GM19351 (cell line): Measurements from ENCODE around the gene TMEM184B.
A peak's percentile ranks its signal among the peaks of the same experiment; 100 is the strongest.
"Not testable (repeated sequence)": the region's sequence is repeated elsewhere in the genome, so short reads cannot be mapped to it uniquely, and the experiment has no call there.

Source experiments
- ATAC-seq: cut with Tn5 transposase; IDR thresholded peaks from one replicate; pipeline ENCODE4 v1.9.1; 2021; ENCODE audit warnings: mild to moderate bottlenecking, moderate library complexity; ENCODE audit not compliant: unreplicated experiment

The TMEM184B gene

GRCh38 chr22:38184788-38185187 is 88.0 kb downstream of the TMEM184B start:
- ATAC-seq, result no peak

- peak; percentile 88 for ATAC-seq
Measured at GRCh38 chr22:38181453-38182200, 91.2 kb downstream of the TMEM184B start, which contains the start of gene PLA2G6. Gene PLA2G6 (minus strand): TSS chr22:38181830. CDS start chr22:38169426, 12,404 bp downstream.

GRCh38 chr22:38180841-38181452 is 91.9 kb downstream of the TMEM184B start:
- ATAC-seq, result no peak

GRCh38 chr22:38178605-38178937 is 94.2 kb downstream of the TMEM184B start:
- not testable (repeated sequence) for ATAC-seq

- ATAC-seq, result no peak
Measured at GRCh38 chr22:38177926-38178604, 94.7 kb downstream of the TMEM184B start.

GRCh38 chr22:38177571-38177925 is 95.3 kb downstream of the TMEM184B start:
- ATAC-seq, result not testable (repeated sequence)

GRCh38 chr22:38177044-38177443 is 95.8 kb downstream of the TMEM184B start:
- ATAC-seq, result no peak

- no peak for ATAC-seq
Measured at GRCh38 chr22:38176170-38176741, 96.6 kb downstream of the TMEM184B start.

- ATAC-seq, result no peak
Measured at GRCh38 chr22:38175206-38176118, 97.3 kb downstream of the TMEM184B start.

- ATAC-seq, result no peak
Measured at GRCh38 chr22:38174626-38175025, 98.2 kb downstream of the TMEM184B start.

- ATAC-seq, result no peak
Measured at GRCh38 chr22:38173641-38173906, 99.2 kb downstream of the TMEM184B start.

- no peak for ATAC-seq
Measured at GRCh38 chr22:38172832-38173640, 99.8 kb downstream of the TMEM184B start.

GRCh38 chr22:38171927-38172831 is 100.6 kb downstream of the TMEM184B start:
- no peak for ATAC-seq

GRCh38 chr22:38170469-38170868 is 102.3 kb downstream of the TMEM184B start:
- ATAC-seq, result no peak
